Measurements from ENCODE around the gene ENDOV.

ENDOV gene

GRCh38 chr17:80443498-80443897 lies 28.5 kb downstream of the ENDOV start:
- TF ChIP-seq CTCF (conservative IDR thresholded peaks at IDR 0.05) = no peak
- no peak overlapping the region for H3K27ac ChIP-seq

- no peak overlapping the region for H3K27ac ChIP-seq
- TF ChIP-seq CTCF (conservative IDR thresholded peaks at IDR 0.05) = no peak
These were observed 29.1 kb downstream of the ENDOV start for GRCh38 chr17:80443916-80444643.

GRCh38 chr17:80444644-80444979 lies 29.6 kb downstream of the ENDOV start:
- no peak for TF ChIP-seq CTCF (conservative IDR thresholded peaks at IDR 0.05)
- no peak overlapping the region for H3K27ac ChIP-seq

- no peak for TF ChIP-seq CTCF (conservative IDR thresholded peaks at IDR 0.05)
- H3K27ac ChIP-seq = no peak overlapping the region
These were observed 30.2 kb downstream of the ENDOV start for GRCh38 chr17:80445007-80445725.

GRCh38 chr17:80445726-80446110 lies 30.8 kb downstream of the ENDOV start:
- H3K27ac ChIP-seq = no peak overlapping the region
- no peak for TF ChIP-seq CTCF (conservative IDR thresholded peaks at IDR 0.05)

GRCh38 chr17:80446645-80447405 lies 31.9 kb downstream of the ENDOV start:
- no peak overlapping the region for H3K27ac ChIP-seq
- TF ChIP-seq CTCF (conservative IDR thresholded peaks at IDR 0.05) = no peak

GRCh38 chr17:80447790-80448189 lies 32.8 kb downstream of the ENDOV start:
- no peak overlapping the region for H3K27ac ChIP-seq
- no peak for TF ChIP-seq CTCF (conservative IDR thresholded peaks at IDR 0.05)

Data from VCaP (cell line).